ENCODE results near the gene AGAP5.
A peak's percentile ranks its signal among the peaks of the same experiment; 100 is the strongest.

Gene AGAP5

DNA sequence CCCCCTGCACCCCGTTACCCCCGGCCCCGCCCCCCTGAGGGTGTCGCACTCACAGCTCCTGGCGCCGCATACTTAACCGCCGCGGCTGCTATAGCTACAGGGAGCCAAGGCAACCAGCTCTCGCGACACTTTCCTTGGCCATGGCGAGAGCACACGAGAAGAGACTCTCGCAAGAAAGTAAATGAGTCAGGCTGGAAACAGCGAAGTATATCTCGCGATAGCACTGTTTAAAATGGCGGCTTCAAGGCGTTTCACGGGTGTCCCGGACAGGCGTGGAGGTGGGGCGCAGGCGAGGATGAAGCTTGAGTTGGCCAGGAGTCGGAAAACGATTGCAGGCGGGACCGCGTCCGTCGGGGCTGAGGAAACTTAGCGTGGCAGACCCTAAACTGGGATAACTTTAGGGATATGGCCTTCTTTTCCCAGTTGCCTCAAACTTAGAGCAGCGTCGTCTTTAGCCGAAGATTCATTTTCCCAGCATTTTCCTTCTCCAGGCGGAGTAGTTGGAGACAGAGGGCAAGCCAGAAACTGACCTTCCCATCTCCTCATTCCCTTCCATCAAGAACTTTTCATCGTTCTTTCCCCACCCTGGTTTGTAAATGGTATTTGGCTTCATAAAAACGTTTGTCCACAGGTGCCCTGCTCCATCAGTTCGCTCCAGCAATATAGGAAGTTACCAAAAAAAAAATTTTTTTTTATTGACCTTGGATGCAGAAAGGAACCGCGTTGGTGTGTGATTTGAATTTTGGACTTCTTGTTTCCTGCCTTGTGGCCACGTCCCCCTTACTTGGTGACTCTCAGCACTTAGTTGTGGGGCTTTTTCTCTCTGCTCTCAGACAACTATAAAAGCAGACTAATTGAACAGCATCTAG is 71.8 kb downstream of the AGAP5 start:
- Histone ChIP-seq H3K27ac (ENCODE audit: low read depth, low read length) (peak overlapping the region; percentile 17; the same call in 1 of the 2 replicates), H3K4me1 (ENCODE audit: control insufficient read depth, low read length) (peaks cover 18% of the 10 kb centered on the region), H3K9me2 (replicated peaks; ENCODE audit: control insufficient read depth, low read length) (no peaks in the 10 kb centered on the region), H3K4me2 (ENCODE audit: low read length) (peak overlapping the region; percentile 79), H3K4me3 (ENCODE audit: low read length) (peak overlapping the region; percentile 79), H3K79me2 (ENCODE audit: control insufficient read depth, low read length) (peaks cover 18% of the 10 kb centered on the region), H3K27me3 (ENCODE audit: control insufficient read depth, low read length) (no peaks in the 10 kb centered on the region), H3F3A (ENCODE audit: control insufficient read depth, insufficient read depth) (no peaks in the 10 kb centered on the region), H3K36me3 (ENCODE audit: control insufficient read depth, low read length) (peaks cover 10% of the 10 kb centered on the region; the same call in 1 of the 2 replicates), H3K9me3 (ENCODE audit: control insufficient read depth, insufficient read depth, low read length) (no peaks in the 10 kb centered on the region), H4K20me1 (ENCODE audit: control insufficient read depth, insufficient read depth, low read depth, low read length) (no peaks in the 10 kb centered on the region)
- TF ChIP-seq CTCF (IDR thresholded peaks at IDR 0.05; ENCODE audit: low read depth, low read length, poor library complexity, severe bottlenecking) = no peak
- TF ChIP-seq EZH2phosphoT487 (IDR thresholded peaks at IDR 0.05; ENCODE audit: borderline replicate concordance, low read length) = no peak

GRCh38 chr10:73625004-73625883 is 72.7 kb downstream of the AGAP5 start:
- no peaks in the 10 kb centered on the region for H3K9me3 ChIP-seq (ENCODE audit: control insufficient read depth, insufficient read depth, low read length)
- TF ChIP-seq EZH2phosphoT487 (IDR thresholded peaks at IDR 0.05; ENCODE audit: borderline replicate concordance, low read length) (no peak), CTCF (IDR thresholded peaks at IDR 0.05; ENCODE audit: low read depth, low read length, poor library complexity, severe bottlenecking) (peak; percentile 22)
- no peaks in the 10 kb centered on the region for H3F3A ChIP-seq (ENCODE audit: control insufficient read depth, insufficient read depth)
- peak overlapping the region; percentile 79 for H3K4me2 ChIP-seq (ENCODE audit: low read length)
- no peaks in the 10 kb centered on the region for H3K27me3 ChIP-seq (ENCODE audit: control insufficient read depth, low read length)
- no peaks in the 10 kb centered on the region for H4K20me1 ChIP-seq (ENCODE audit: control insufficient read depth, insufficient read depth, low read depth, low read length)
- no peaks in the 10 kb centered on the region for H3K9me2 ChIP-seq (replicated peaks; ENCODE audit: control insufficient read depth, low read length)
- H3K4me1 ChIP-seq (ENCODE audit: control insufficient read depth, low read length) = peaks cover 18% of the 10 kb centered on the region
- H3K4me3 ChIP-seq (ENCODE audit: low read length) = peak overlapping the region; percentile 79
- H3K79me2 ChIP-seq (ENCODE audit: control insufficient read depth, low read length) = peaks cover 18% of the 10 kb centered on the region
- peaks cover 10% of the 10 kb centered on the region; the same call in 1 of the 2 replicates for H3K36me3 ChIP-seq (ENCODE audit: control insufficient read depth, low read length)
- H3K27ac ChIP-seq (ENCODE audit: low read depth, low read length) = peak overlapping the region; percentile 27

All from DOHH2 (cell line).